HG02852 (cell line): ENCODE results near the gene GDI1.

ENCODE experiments used
- ATAC-seq: cut with Tn5 transposase; IDR thresholded peaks from one replicate; pipeline ENCODE4 v1.9.1; 2021; ENCODE audit warnings: mild to moderate bottlenecking, moderate library complexity; ENCODE audit not compliant: unreplicated experiment

GDI1 gene

DNA sequence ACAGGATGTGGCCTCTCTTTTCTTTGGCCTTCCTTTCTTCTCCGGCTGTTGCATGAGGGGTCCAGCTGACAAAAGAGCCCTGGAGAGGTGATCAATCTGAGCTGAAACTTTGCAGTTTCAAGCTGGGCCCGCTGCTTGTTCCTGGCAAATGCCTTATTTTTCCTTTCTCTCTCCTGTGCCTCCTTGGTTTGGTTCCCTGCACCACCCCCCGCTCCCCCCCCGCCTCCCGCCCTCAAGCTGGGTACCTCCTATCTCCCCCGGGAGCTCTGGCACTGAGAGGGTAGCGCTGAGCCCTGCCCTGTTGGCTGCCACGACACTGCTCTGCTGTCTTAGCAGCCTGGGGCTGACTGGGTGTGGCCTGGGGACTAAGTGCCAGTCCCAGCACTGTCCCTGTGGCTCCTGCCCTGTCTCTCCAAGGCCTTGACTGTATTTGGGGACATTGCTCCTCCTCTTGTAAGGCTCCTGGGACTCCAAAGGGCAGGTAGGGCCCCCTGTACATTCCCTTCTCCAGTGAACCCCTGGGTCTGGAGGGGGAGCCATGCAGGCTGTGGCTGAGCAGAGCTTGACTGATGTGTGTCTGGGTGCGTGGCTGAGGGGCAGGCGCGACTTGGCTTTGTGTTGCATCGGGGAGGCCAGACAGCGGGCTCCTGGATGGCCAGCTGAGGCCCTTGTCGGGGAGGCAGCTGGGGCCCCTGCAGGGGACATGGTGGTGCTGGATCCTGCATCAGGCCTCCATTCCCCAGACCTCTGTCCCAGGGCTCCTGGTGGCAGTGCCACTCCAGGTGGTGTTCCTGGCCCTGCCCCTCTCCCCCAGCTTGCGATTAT, 22.2 kb downstream of the GDI1 start:
- ATAC-seq, result no peak

DNA sequence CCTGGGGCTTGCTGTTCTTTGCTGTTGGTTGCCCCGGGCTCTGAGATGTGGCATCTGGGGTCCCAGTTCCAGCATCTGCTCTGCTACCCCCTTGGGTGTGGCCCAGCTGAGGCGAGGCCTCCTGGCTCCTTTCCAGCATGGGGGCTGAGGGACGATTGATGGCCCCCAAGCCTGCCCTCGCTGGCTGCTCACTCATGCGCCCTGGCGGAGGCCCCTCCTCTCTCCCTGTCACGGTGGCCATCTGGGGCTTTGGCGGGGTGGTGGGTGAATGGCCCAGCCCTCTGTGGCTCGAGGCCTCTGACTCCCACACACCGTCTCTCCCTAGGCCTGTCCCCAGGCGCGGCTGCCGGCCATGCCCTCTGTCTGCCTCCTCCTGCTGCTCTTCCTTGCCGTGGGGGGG, 22.9 kb downstream of the GDI1 start:
- ATAC-seq, result no peak

DNA sequence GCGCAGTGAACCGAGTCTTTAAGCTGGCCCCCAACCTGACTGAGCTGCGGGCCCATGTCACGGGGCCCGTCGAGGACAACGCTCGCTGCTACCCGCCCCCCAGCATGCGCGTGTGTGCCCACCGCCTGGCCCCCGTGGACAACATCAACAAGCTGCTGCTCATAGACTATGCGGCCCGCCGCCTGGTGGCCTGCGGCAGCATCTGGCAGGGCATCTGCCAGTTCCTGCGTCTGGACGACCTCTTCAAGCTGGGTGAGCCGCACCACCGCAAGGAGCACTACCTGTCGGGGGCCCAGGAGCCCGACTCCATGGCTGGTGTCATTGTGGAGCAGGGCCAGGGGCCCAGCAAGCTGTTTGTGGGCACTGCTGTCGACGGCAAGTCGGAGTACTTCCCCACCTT, 23.4 kb downstream of the GDI1 start:
- ATAC-seq, result no peak

DNA sequence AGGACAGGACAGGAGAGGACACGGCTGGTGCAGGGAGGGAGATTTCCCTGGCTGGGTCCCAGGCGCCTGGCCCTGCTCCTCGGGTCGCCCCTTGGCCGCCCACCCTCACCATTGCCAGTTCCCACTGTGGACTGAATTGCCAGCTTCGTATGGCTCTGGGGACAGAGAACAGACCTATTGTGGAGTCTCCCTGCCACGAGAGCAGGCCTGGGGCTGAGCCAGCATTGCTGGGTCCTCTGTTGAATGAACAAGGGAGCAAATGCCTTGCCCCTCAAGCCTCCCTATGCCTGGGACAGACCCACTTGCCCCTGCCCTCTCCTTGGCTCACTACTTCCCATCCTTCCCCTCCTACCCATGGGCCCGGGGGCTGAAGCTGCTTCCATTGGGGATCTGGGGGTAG, 25.4 kb downstream of the GDI1 start:
- ATAC-seq, result no peak

DNA sequence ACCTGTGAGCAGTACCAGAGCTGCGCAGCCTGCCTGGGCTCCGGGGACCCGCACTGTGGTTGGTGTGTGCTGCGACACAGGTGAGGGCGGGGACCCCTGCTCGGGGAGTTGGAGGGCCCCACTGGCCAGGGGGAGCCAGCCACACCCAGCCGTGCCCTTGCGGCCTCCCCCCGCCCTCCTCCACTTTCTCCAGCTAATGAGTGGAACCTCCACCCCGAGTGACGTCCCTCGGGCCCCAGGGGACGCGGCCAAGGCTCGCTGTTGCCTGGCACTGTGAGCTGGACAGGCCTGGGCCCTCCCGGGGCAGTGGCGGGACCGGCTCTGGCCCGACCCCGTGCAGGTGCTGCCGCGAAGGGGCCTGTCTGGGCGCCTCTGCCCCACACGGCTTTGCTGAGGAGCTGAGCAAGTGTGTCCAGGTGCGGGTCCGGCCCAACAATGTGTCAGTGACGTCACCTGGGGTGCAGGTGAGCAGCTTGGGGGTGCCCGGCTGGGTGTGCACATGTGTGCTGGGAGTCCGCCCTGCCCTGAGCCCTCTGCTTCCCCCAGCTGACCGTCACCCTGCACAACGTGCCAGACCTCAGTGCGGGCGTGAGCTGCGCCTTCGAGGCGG, 26.8 kb downstream of the GDI1 start:
- no peak for ATAC-seq

DNA sequence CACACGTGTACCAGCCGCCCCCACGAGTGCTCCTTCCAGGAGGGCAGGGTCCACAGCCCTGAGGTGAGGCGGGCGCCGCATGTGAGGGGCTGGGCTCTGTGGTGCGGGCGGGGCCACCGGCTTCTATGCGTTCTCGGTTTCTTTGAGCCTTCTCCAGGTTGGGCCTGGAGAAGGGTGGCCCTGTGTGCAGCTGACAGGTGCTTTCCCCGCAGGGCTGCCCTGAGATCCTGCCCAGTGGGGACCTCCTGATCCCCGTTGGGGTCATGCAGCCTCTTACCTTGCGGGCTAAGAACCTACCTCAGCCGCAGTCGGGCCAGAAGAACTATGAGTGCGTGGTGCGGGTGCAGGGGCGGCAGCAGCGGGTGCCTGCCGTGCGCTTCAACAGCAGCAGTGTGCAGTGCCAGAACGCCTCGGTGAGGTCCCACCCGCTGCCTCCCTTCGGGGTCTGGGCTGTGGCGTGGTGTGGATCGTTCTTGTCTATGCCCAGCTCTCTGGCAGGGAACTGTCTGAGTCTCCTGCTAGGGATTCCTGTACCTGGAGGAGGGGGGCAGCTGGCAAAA, 27.9 kb downstream of the GDI1 start:
- no peak for ATAC-seq

DNA sequence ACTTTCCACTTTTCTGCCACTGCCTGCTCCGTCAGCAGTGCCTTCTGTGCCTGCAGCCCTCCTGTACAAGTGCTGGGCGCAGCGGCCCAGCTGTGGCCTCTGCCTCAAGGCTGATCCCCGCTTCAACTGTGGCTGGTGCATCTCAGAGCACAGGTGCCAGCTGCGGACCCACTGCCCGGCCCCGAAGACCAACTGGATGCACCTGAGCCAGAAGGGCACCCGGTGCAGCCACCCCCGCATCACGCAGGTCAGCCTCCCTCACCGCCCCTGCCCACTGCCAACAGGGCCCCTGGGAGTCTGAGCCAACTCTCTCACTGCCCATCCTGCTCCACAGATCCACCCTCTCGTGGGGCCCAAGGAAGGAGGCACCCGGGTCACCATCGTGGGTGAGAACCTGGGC, 28.6 kb downstream of the GDI1 start:
- ATAC-seq, result no peak

DNA sequence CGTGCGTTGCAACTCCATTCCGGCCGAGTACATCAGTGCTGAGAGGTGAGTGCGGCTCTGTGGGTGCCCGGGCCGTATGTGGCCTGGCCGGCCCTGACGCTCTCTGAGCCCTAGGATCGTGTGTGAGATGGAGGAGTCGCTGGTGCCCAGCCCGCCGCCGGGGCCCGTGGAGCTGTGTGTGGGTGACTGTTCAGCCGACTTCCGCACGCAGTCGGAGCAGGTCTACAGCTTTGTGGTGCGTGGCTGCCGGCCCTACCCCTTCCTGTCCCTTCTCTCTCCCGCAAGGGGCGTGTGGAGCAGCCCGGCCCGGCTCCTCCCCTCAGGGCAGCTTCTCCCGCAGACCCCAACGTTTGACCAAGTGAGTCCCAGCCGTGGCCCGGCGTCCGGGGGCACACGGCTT, 29.1 kb downstream of the GDI1 start:
- ATAC-seq, result no peak

DNA sequence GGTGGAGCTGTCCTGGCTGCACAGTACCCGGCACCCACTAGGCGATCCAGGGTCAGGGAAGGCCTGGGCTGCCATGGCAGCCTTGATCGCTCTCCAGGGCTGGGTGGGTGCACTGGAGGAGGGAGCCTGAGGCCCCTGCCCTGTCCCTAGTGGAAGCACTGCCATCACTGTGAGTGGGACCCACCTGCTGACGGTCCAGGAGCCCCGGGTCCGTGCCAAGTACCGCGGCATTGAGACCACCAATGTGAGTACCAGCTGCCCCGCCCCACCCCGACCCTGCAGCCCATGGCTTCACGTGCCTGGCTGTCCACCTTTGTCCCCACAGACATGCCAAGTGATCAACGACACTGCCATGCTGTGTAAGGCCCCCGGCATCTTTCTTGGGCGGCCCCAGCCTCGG, 30.0 kb downstream of the GDI1 start:
- no peak for ATAC-seq

DNA sequence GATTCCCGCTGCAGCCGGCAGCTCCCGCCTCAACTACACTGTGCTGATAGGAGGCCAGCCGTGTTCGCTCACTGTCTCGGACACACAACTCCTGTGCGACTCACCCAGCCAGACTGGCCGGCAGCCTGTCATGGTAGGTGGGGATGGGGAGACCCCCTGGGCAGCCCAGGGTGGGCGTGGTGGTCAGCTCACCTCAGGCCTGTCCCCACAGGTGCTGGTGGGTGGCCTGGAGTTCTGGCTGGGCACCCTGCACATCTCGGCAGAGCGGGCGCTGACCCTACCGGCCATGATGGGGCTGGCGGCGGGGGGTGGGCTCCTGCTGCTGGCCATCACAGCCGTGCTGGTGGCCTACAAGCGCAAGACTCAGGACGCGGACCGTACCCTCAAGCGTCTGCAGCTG, 30.6 kb downstream of the GDI1 start:
- ATAC-seq, result no peak

DNA sequence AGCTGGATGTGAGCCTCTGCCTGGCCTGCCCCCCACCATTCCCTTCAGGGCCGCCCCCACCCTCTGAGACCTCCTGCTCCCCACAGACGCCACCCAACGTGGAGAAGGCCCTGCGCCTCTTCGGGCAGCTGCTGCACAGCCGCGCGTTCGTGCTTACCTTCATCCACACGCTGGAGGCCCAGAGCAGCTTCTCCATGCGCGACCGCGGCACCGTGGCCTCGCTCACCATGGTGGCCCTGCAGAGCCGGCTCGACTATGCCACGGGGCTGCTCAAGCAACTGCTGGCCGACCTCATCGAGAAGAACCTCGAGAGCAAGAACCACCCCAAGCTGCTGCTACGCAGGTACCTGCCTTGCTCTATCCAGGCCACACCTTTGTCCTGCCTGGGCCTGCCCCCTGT, 31.3 kb downstream of the GDI1 start:
- no peak for ATAC-seq

DNA sequence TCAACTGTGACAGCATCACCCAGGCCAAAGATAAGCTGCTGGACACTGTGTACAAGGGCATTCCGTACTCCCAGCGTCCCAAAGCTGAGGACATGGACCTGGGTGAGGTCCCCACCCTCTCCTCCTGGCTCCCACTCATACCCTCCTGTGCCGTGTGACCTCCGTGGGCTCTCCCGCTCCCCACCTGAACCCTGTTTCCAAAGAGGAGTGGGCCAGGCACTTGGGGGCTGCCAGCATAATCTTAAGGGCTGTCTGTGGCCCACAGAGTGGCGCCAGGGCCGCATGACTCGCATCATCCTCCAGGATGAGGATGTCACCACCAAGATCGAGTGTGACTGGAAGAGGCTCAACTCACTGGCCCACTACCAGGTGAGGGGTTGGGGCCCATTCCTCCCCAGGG, 32.2 kb downstream of the GDI1 start:
- no peak for ATAC-seq

DNA sequence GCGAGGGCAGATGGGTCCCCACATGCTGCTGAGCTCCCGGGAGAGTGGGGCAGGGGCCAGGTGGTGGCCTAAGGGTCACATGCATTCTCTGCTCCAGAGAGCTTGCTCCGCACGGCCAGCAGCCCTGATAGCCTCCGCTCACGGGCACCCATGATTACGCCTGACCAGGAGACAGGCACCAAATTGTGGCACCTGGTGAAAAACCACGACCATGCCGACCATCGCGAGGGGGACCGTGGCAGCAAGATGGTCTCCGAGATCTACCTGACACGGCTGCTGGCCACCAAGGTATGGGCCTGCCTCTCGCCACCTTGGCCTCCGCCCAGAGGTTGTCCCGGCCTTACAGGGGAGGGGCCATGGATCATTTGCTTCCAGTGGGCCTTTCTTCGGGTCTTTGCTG, 32.9 kb downstream of the GDI1 start:
- no peak for ATAC-seq

DNA sequence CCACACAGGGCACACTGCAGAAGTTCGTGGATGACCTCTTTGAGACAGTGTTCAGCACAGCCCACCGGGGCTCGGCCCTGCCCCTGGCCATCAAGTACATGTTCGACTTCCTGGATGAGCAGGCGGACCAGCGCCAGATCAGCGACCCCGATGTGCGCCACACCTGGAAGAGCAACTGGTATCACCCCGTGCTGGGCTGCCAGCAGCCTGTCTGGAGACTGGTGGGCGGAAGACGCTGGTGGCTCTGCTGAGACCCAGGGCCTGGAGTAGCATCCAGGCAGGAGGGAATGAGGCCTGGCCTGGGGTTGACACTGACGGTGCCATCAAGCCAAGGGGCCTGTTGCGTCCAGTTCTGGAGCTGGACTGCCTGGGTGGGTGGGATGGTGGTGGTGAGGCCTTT, 33.5 kb downstream of the GDI1 start:
- no peak for ATAC-seq

DNA sequence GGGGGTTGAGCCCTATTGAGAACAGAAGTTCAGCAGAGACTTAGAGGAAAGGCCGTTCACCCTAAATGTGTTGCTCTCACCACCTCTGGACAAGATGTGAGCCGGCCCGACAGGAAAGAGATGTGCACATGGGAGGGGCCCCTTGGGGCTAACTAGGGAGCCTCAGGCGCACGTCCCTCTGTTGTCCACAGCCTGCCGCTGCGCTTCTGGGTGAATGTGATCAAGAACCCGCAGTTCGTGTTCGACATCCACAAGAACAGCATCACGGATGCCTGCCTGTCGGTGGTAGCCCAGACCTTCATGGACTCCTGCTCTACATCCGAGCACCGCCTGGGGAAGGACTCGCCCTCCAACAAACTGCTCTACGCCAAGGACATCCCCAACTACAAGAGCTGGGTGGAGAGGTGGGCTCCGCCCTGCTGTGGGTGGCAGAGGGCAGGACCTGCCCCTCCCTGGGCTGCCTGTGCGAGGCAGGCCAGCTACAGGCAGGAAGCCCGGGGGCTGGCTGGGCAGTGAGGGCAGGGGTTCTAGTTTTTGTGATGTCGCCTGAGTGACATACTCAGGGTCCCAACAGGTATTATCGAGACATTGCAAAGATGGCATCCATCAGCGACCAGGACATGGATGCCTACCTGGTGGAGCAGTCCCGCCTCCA, 34.1 kb downstream of the GDI1 start:
- ATAC-seq, result no peak

DNA sequence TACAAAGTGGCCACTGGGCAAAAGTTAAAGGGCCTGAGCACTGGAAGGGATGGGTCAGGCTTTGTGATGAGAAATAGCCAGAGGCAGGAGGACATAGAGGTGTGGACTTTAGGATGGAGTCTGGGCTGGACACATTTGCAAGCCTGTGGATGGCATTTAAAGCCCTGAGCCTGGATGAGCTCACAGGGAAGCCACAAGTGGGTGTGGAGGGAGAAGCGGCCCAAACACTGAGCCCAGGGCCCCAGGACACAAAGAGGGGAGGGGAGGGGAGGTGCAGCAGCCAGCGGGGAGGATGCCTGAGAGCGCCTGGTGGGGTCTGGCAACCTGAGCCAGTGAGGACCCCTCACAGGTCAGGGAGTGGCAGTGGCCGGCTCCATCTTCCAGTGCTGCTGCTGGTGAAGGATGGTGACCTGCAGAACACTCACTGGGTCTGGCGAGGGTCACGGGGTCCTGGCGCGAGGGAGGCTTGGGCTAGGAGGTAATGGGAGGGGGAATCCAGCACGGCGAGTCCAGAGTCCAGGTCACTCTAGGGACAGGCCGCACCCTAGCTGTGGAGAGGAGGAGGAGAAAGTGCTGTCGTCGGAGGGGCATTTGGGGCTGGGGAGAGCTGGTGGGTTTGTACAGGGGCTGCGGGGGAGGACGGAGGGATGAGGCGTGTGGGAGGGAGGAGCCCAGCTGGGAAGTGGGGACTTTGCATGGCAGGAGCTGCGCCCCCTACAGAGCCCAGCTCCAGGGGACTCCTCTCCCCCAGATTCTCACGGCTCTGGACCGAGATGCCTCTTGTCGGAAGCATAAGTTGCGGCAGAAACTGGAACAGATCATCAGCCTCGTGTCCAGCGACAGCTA, 35.1 kb downstream of the GDI1 start:
- ATAC-seq, result no peak

DNA sequence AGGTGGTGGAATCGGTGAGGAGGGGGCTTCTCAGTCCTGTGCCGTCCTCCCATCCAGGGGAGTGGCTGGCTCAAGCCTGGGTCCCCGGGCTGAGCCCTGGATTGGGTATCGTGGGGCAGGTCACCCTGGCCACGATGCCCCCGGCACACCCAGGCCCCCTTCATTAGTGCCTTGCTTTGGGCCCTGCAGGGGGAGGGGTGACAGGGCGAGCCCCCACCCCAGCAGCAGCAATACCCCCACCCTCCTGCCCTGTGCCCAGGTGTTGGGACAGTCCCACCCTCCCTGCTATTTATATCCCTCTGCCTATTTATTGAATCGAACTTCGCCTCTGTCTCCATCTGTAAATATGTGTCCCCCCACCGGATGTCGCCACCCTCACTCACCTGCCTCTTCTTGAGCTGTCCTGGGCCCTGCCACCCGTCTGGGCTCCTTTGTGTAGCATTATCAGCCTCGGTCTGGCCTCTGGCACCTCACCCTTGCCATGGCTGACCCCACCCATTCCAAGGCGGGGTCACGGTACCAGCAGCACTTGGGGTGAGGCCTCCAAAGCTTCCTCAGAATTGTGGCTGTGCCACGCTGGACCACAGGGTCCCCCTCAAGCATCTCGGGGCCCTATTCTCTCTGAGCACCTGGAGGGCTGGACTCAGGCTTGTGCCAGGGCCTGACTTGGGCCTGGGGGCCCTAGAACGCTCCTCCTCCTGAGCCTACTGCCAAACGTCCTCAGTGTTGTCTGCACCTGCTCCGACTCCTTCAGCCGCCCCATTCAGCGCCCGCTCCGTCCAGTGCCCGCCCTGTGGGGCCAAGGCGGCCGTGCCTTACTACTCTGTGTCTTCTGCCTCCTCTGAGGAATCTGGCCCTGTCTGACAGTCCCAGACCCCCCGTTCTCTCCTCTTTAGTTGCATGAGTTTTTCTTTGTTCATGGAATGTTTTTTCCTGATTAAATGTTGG, 36.0 kb downstream of the GDI1 start:
- ATAC-seq, result no peak

DNA sequence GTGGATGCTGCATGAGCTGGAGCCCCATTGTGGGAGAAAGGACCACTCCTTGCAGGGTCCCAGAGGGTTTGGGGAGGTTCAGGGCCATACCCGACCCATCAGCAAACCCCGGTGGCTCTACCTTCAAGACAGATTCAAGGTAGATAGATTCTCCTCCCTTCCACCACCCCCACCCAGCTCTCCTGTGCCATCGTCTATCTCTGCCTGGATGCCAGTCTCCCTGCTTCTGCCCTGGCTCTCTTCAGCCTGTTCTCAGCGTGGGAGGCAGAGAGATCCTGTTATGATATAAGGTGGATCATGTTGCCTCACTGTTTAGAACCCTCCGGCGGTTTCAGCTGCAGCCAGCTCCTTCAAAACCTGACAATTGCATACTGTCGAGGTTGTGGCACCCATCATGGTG, 36.7 kb downstream of the GDI1 start:
- ATAC-seq, result no peak

DNA sequence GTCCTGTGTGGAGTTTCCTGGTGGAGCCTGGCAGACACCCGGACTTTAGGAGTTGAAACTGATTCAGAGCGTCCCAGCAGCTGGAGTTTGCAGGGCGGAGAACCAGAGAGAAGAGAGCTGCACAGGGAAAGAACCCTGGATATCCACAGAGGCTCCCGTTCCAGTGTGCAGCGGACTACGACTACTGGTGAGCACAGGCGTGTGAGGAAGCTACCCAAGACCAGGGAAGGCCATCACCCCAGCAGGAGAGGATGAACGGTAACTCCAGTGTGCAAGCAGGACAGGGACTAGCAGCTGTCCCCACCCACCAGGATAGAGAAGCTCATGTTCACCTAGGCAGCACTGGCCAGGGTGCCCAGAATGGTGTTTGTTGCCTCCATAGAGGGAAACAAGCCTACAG, 39.9 kb downstream of the GDI1 start:
- ATAC-seq, result no peak

DNA sequence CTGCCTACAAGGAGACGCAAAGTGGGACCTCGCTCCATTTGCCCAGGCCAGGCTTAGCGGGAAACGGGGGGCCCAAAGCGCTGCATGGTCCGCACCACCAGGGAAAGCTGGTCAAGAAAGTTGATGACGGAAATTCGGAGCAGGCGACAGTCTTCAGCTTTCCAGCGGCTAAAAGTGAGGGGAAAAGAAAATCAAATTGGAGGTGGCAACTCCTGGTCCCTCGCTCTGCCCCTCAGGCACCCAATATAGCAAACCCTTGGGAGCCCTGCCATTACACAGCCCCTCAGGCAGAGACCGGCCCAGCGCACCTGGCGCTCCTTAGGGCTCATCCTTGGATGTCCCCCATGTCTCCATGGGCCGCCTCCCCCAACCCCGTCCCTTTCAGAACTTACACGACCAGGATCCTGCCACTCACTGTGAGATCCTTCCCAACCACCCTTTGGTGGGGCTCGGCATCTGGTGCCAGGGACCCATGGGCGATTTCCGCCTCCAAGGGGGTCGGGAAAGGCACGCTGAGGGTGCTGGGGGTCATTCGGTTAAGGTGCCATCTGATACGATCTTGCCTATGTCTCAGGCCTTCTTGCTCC, 41.0 kb downstream of the GDI1 start:
- no peak for ATAC-seq
